ENCODE results near the gene U2AF1L4. TPM values are rescaled to one million over a fixed set of nuclear protein-coding genes. Genes with fewer than 3 reads are reported as not detected.
"Not testable (repeated sequence)": the region's sequence is repeated elsewhere in the genome, so short reads cannot be mapped to it uniquely, and the experiment has no call there.

The U2AF1L4 gene
- total RNA-seq, 1 donor from 2014 or later, result 15.1 TPM

DNA sequence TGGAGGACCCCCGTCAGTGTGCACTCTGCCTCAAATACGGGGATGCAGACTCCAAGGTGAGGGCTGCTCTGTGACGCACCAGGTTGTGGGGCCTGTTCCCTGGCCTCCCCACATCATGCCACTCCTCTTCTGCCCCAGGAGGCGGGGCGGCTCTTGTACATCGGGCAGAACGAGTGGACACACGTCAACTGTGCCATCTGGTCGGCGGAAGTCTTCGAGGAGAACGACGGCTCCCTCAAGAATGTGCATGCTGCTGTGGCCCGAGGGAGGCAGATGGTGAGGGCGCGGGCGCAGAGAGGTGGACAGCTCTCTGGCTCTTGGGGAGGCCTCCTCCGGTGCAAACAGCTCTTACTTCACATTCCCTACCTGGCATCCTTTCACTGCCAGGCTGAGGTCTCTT is 16.2 kb downstream of the U2AF1L4 start:
- DNase-seq (ENCODE audit: low spot score) (no peak), ATAC-seq (no peak)

DNA sequence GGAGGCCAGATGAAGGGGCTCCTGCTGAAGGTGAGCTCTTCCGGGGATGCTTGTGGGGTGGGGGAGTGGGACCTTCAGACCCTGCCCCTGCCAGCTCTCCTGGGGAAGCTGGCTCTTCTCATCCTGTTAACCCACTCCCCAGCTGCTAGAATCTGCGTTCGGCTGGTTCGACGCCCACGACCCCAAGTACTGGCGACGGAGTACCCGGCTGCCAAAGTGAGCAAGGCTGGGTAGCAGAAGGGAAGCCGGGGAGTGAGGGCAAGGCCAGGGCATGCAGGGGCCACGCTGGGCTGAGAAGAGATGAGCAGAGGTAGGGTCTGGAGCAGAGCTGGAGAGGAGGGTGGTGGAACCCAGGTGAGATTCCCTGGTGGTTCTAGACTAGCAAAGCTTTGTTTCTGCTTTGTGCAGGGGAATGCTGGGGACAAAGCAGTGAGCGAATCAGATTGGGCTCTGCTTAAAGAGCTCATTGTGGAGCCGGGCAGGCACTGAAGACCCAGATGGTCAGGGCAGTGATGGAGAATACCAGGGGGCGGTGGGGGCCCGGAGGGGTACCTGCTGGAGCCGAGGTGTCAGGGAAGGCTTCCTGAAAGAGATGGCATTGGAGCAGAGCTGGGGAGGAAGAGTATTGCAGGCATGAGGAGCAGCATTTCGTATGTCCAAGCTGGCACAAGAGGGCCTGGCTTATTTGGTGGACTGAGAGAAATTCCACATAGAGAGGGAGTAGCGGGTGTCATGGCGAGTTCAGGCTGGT is 17.1 kb downstream of the U2AF1L4 start:
- DNase-seq (ENCODE audit: low spot score), result no peak
- no peak for ATAC-seq

DNA sequence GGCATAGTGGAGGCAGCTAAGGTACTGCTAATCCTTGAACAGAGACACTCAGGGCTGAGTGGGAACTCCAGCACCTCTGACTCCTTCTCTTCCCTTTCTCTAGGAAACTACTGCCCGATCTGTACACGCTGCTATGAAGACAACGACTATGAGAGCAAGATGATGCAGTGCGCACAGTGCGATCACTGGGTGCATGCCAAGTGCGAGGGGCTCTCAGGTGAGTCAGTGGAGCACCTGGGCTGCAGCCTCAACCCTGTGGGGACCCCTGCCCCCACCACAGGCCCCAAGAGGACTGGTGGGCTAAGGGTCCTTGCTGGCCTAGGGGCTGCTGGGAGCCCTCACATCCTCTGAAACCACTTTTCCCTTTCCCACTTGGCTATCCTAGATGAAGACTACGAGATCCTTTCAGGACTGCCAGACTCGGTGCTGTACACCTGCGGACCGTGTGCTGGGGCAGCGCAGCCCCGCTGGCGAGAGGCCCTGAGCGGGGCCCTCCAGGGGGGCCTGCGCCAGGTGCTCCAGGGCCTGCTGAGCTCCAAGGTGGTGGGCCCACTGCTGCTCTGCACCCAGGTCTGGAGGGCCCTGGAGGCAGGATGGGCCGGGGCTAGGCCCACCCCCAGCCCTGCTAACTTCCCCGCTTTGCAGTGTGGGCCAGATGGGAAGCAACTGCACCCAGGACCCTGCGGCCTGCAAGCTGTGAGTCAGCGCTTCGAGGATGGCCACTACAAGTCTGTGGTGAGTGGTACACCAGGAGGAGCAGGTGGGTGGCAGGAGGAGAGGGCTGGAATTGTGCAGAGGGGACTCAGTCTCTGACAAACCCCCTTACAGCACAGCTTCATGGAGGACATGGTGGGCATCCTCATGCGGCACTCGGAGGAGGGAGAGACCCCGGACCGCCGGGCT is 17.9 kb downstream of the U2AF1L4 start:
- ATAC-seq, result no peak
- no peak for DNase-seq (ENCODE audit: low spot score)

DNA sequence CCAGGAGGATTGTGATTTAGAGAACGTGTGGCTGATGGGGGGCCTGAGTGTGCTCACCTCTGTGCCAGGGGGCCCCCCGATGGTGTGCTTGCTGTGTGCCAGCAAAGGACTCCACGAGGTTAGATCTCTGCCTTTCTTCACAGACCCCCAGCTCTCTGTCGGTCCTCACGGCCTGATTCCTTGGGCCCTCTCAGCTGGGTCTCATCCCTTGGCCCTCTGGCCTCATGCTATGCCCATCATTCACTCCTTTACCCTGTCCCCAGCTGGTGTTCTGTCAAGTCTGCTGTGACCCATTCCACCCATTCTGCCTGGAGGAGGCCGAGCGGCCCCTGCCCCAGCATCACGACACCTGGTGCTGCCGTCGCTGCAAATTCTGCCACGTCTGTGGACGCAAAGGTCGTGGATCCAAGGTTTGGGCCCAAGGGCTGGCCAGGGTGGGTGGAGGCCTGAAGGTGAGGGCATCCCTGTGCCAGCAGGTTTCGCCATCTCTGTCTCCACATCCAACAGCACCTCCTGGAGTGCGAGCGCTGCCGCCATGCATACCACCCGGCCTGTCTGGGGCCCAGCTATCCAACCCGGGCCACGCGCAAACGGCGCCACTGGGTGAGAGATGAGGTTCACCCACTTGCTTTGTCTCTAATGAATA is 19.9 kb downstream of the U2AF1L4 start:
- ATAC-seq (no peak), DNase-seq (ENCODE audit: low spot score) (no peak)

DNA sequence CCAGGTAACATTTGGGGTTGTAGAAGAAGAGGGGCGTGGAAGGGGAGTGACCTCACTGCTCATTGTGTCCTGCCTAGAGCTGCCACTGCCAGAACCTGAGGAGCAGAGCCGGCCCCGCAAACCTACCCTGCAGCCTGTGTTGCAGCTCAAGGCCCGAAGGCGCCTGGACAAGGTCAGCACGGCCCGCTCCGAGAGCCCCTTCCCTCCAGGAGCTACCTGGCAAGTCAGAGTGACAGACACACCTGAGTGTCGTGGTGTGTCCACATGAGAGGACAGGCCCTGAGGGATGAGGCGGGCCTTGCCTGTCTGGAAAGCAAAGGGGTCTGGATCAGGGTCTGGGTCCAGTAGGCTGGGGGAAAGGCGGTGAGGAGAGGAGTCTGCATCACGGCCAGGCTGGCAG is 20.7 kb downstream of the U2AF1L4 start:
- DNase-seq (ENCODE audit: low spot score), result no peak

DNA sequence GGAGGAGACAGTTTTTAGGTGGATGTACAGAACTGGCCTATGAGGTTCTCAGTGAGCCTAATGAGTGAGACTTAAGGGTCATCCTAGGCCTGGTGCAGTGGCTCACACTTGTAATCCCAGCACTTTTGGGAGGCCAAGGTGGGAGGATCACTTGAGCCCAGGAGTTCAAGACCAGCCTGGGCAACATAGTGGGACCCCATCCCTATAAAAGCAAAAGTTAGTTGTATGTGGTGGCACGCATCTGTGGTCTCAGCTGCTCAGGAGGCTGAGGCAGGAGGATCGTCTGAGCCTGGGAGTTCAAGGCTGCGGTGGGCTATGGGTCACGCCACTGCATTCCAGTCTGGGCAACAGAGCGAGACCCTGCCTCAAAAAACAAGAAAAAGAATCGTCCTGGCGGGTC is 21.1 kb downstream of the U2AF1L4 start:
- DNase-seq (ENCODE audit: low spot score); ATAC-seq: not testable (repeated sequence)

More for the DNA sequence above, 20.7 kb downstream of the U2AF1L4 start:
- no peak for ATAC-seq

DNA sequence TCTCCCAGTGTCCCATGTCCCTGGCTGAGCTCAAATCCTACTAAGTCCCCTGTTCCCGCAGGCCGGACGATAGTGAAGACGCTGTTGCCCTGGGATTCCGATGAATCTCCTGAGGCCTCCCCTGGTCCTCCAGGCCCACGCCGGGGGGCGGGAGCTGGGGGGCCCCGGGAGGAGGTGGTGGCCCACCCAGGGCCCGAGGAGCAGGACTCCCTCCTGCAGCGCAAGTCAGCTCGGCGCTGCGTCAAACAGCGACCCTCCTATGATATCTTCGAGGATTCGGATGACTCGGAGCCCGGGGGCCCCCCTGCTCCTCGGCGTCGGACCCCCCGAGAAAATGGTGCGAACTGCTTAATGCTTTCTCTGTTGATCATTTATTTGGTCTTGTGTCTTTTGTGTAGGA is 21.5 kb downstream of the U2AF1L4 start:
- DNase-seq (ENCODE audit: low spot score) (no peak), ATAC-seq (no peak)

DNA sequence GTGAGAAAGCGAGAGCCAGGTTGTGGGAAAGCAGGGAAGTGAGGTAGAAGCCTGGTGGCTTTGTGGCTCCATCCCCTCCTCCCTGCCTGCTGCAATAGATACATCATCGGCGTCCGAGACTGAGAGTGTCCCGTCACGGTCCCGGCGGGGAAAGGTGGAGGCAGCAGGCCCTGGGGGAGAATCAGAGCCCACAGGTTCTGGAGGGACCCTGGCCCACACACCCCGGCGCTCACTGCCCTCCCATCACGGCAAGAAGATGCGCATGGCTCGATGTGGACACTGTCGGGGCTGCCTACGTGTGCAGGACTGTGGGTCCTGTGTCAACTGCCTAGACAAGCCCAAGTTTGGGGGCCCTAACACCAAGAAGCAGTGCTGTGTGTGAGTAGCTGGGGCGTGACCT is 22.3 kb downstream of the U2AF1L4 start:
- DNase-seq (ENCODE audit: low spot score) (no peak), ATAC-seq (no peak)

DNA sequence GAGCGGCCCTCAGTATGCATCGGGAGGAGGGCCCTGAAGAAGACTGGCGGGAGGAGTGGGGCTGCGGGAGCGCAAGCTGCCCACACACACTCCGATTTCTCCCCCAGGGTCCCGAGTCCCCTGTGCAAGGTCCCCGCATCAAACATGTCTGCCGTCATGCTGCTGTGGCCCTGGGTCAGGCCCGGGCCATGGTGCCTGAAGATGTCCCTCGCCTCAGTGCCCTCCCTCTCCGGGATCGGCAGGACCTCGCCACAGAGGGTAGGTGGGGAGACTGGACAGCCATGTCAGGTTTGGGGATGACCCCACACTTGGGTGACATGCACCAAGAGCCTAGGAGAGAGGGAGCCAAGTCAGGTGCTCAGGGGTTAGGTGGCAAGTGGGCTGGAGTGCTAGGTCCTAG is 22.8 kb downstream of the U2AF1L4 start:
- DNase-seq (ENCODE audit: low spot score), result no peak
- ATAC-seq, result no peak

DNA sequence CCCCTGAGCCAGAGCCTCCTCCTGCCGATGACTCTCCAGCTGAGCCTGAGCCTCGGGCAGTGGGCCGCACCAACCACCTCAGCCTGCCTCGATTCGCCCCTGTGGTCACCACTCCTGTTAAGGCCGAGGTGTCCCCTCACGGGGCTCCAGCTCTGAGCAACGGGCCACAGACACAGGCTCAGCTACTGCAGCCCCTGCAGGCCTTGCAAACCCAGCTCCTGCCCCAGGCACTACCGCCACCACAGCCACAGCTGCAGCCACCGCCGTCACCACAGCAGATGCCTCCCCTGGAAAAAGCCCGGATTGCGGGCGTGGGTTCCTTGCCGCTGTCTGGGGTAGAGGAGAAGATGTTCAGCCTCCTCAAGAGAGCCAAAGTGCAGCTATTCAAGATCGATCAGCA is 23.8 kb downstream of the U2AF1L4 start:
- DNase-seq (ENCODE audit: low spot score), result no peak
- no peak for ATAC-seq

DNA sequence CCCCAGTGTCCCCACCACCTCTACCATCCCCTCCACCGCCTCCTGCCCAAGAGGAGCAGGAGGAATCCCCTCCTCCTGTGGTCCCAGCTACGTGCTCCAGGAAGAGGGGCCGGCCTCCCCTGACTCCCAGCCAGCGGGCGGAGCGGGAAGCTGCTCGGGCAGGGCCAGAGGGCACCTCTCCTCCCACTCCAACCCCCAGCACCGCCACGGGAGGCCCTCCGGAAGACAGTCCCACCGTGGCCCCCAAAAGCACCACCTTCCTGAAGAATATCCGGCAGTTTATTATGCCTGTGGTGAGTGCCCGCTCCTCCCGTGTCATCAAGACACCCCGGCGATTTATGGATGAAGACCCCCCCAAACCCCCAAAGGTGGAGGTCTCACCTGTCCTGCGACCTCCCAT is 24.6 kb downstream of the U2AF1L4 start:
- DNase-seq (ENCODE audit: low spot score), result no peak
- no peak for ATAC-seq

DNA sequence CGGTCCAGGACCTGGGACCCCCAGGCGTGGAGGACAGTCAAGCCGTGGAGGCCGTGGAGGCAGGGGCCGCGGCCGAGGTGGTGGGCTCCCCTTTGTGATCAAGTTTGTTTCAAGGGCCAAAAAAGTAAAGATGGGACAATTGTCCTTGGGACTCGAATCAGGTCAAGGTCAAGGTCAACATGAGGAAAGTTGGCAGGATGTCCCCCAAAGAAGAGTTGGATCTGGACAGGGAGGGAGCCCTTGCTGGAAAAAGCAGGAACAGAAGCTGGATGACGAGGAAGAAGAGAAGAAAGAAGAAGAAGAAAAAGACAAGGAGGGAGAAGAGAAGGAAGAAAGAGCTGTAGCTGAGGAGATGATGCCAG is 25.1 kb downstream of the U2AF1L4 start:
- ATAC-seq, result no peak
- DNase-seq (ENCODE audit: low spot score), result no peak

DNA sequence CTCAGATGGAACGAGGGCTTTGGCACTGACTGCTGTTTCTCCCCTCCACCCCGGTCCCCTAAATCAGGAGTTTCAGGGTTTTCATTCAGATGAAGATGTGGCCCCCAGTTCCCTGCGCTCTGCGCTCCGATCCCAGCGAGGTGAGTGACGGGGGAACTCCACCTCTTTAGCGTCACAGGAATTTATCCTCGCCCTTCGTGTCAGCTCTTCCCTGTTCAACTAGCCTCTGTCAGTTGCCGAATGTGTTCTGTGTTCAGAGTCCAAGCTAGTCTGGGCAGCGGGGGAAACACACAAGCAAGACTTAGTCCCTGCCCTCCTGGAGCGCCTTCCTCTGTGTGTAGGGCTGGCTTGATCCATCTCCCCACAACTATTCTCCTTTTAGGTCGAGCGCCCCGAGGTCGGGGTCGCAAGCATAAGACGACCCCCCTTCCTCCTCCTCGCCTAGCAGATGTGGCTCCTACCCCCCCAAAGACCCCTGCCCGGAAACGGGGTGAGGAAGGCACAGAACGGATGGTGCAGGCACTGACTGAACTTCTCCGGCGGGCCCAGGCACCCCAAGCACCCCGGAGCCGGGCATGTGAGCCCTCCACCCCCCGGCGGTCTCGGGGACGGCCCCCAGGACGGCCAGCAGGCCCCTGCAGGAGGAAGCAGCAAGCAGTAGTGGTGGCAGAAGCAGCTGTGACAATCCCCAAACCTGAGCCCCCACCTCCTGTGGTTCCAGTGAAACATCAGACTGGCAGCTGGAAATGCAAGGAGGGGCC is 25.6 kb downstream of the U2AF1L4 start:
- DNase-seq (ENCODE audit: low spot score), result peak; percentile 55
- ATAC-seq, result peak; percentile 5

DNA sequence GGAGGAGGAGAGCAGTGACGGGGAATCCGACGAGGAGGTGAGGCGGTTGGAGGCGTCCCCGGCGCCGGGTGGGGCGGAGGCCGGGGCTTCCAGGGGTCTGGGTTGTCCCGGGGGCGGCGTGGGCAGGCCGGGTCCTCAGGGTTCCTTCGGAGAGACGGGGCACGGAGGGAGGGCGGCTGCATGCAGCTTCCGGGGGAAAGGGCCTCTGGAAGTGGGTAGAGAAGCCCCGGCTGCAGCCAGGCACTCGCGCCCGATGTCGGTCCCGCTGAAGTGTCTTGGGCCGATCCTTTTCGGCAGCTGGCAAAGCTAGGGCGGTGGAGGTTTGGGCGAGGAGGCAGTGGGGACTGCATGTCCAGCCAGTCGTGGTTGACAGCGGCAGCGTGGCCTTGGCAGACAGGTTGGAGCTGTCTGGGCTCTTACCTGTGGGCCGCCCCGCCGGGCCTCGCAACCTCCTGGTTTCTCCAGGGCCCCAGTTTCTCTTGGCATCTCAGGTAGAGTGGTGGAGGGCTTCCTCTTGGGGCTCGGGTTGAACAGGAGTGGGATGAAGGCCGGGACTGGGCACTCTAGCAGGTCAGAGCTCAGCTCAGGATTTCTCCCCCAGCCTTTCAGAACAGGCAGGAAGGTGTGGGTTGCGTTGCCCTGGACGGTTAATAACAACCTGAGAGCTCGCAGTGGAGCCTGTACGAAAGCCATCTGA is 26.7 kb downstream of the U2AF1L4 start:
- ATAC-seq (no peak), DNase-seq (ENCODE audit: low spot score) (peak; percentile 61)

DNA sequence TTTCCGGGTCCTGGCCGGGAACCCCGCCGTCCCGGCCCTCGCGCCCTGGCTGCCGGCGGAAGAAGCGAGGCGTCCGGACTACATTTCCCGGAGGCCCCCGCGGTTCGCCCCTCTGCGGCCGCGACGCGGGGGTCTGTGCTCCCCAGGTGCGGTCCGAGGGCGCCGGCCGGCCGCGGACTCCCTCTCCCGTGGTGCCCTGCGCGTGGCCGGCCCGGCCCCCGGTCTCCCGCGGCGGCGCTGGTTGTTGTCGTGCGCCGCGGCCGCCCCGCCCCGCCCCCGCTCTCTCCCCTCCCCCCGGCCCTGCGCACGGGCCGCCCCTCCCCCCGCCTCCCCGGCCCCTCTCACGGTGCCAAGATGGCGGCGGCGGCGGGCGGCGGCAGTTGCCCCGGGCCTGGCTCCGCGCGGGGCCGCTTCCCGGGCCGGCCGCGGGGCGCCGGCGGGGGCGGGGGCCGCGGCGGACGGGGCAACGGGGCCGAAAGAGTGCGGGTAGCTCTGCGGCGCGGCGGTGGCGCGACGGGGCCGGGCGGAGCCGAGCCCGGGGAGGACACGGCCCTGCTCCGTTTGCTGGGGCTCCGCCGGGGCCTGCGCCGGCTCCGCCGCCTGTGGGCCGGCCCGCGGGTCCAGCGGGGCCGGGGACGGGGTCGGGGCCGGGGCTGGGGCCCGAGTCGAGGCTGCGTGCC is 27.4 kb downstream of the U2AF1L4 start, which contains the start of gene KMT2B:
KMT2B (plus strand) TSS at position 339 of the 680 bp plus-strand sequence; CDS start at position 355, 16 bp downstream.
- ATAC-seq (peak; percentile 67), DNase-seq (ENCODE audit: low spot score) (no peak)

DNA sequence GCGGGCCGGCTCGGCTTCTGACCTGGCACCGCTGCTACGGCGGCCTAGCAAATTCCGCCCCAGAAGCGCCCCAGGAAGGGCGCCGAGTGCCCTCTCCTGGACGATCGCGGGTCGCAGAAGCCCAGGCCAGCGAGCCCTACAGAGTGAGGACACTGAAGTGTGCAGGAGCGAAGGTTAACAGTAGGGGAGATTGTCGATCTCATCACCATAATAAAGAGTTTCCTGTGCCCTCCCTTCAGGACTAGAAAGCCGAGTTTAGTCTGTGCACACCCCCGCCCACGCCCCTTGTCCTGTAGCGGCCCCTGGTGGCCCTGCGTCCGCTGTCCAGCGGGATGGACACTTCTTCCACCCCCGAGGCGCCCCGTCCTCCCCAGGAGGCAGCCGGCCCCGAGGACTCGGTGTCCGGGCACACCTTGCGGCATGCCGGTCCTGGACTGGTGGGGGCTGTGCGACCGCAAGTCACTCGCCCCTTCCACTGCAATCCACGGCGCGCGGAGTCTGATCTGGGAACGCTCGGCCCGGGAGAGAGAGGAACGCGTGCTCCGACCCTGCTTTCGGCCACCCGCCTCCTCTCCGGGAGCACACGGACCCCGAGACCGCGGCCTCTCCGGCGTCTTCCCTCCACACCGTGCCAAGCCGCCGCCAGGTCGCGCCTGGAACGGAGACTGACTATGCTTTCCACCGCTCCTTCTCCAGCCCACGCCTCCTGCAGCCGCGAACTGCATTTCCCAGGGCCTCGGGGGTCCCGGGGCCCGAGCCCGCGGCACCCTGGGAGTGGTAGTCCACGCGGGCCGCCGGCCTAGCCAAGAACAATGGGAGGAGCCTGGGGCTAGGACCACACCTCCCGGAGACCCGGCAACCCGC is 28.2 kb downstream of the U2AF1L4 start:
- ATAC-seq, result peak; percentile 85
- DNase-seq (ENCODE audit: low spot score), result peak; percentile 97

DNA sequence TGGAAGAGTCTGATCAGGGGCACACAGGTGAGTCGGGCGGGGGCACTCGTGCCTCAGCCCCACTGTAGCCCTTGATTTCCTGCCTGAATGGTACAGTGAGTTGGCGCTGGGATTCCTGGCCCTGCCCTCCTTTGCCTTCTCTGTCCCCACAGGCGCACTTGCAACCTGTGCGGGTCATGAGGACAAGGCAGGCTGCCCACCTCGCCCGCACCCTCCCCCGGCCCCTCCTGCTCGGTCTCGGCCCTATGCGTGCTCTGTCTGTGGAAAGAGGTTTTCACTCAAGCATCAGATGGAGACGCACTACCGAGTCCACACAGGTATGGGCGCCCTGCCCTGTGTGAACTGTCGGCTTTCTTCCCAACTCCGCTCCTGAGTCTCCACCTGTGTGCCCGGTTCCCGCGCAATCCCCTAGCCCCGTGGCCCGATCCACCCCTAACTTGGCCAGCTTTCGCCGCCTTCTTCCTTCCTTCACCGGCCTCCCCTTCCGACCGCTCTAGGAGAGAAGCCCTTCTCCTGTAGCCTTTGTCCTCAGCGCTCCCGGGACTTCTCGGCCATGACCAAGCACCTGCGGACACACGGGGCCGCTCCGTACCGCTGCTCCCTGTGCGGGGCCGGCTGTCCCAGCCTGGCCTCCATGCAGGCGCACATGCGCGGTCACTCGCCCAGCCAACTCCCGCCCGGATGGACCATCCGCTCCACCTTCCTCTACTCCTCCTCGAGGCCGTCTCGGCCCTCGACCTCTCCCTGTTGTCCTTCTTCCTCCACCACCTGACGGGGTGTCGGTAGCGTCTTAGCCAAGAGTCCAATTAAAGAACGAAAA is 29.0 kb downstream of the U2AF1L4 start:
- peak; percentile 50 for ATAC-seq
- peak; percentile 80 for DNase-seq (ENCODE audit: low spot score)

DNA sequence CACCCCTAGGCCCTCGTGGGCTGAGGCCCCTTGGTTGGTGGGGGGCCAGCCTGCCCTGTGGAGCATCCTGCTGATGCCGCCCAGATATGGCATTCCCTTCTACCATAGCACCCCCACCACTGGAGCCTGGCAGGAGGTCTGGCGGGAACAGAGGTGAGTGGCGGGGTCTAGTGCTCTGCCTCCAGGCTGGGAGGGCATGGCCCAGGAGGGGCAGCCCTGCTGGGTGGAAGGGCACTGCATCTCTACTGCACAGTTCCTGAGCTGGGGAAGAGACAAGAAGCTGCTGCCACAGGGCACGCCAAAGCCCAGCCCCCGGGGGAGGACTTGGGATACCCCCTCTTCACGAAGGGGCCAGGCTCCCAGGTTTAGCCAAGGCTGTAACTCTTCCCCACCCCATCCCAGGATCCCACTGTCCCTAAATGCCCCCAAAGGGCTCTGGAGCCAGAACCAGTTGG is 29.8 kb downstream of the U2AF1L4 start:
- ATAC-seq, result no peak
- no peak for DNase-seq (ENCODE audit: low spot score)
